Smooth muscle cell of the brain vasculature (primary cell): ENCODE results near the gene WWC2.

Experiments
- DNase-seq: peaks from one replicate; pipeline ENCODE4 v3.0.0-alpha.2; 2012; ENCODE audit warnings: low read depth, low spot score

Gene WWC2

DNA sequence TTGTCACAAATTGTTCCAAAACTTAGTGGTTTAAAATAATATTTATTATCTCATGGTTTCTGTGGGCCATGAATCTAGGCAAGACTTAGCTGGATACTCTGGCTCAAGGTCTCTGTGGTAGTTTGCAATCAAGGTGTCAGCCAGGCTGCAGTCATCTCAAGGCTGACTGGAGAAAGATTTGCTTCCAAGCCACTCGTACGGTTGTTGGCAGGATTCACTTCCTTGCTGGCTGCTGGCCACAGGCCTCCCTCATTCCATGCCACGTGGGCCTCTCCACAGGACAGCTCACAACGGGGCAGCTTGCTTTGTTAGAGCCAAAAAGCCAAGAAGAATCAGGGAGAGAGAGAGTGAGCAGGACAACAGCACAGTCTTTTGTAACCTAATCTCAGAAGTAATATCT is 101.4 kb downstream of the WWC2 start:
- DNase-seq = peak; percentile 93

DNA sequence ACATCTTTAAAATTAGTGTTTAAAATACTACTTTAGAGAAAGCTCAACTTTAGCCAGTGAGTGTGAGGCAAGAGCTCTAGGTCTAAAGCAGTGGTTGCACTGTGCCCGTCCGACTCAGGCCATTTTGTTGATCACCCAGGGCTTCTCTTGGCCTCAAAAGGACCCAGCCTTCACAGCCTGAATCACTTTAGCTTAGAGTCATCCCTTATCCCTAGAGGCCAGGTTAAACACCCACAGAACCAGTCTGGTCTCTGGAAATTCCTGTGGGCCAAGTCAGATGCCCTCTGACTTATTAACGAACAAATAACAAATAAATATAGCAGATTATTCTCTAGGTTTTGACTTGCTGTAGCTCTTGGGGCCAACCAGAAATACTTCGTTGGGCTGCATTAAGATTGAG is 102.3 kb downstream of the WWC2 start:
- peak; percentile 28 for DNase-seq

DNA sequence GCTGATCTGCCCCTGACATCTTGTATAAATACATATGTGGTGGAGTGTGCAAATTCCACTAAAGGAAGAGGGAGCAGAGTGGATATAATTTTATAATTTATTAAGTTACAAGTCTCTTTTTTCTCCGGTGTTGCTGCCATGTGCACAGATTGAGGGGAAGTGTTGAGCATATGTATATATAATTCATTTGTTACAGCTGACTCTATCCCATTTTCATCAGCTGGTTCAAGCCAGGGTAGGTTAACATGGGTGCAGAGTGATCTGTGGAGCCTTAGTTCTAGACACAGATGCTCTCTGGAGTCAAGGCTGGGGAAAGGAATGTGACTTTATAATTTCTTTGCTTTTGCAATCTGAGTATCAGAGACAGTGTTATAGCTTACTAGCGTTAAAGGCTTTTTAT is 103.5 kb downstream of the WWC2 start:
- DNase-seq = no peak

DNA sequence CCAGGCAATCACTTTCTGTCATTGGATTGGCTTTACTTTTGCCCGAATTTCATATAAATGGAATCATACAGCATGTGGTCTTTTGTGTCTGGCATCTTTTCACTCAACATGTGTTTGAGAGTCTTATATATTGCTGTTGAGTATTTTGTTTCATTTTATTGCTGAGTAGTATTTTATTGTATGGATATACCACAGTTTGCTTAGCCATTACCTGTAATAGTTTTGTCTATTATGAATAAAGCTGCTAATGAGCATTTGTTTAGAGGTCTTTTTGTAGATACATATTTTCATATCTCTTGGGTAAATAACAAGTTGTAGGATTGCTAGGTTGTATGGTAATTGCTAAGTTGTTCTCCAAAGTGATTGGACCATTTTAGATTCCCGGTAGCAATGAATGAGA is 105.7 kb downstream of the WWC2 start:
- DNase-seq = no peak

DNA sequence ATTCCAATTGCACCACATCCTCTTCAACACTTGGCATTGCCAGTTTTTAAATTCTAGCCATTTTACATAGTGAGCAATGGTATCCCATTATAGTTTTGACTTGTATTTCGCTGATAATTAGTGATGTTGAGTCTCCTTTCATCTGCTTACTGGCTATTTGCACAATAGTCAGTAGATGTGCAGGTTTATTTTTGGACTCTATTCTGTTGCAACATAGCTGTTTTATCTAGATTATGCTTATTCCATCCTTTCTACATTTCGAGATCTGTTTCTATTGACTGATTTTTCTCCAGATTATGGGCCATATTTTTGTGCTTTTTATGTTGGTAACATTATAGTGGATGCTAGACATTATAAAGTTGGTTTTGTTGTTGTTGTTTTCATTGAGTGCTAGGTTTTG is 106.1 kb downstream of the WWC2 start:
- no peak for DNase-seq

DNA sequence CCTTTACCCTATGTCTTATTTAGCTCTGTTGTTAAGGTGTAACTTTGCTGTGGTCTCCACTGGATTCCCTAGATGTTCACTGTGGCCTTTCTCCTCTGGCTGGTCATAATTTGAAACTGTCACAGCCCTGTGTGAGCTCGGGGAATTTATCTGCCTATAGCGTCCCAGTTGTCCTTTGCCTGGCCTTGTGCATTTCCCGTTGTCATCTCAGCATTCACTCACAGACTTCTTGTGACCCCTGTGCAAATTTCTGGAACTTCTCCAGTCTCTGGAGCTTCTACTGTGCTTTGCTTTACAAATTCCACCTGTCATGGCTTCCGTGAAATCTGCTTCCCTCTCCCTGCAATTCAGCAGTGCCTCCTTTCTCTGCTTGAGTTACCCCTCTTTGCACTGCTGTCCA is 106.7 kb downstream of the WWC2 start:
- DNase-seq = no peak

DNA sequence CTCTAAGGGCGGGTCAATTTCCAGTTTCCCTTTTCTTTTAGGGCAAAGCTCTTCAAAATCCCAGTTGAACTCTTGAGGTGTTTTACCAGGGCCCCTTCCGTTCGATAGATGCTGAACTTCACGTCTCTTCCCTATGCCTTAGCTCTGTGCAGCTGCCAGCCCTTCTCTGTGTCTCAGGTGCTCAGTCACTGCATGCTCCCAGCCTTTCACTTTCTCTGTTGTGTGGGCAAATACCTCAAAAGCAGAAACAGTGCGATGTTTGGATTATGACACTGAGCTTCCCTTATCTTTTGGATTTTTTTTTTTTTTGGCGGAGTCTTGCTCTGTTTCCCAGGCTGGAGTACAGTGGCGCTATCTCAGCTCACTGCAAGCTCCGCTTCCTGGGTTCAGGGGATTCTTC is 112.5 kb downstream of the WWC2 start:
- no peak for DNase-seq

DNA sequence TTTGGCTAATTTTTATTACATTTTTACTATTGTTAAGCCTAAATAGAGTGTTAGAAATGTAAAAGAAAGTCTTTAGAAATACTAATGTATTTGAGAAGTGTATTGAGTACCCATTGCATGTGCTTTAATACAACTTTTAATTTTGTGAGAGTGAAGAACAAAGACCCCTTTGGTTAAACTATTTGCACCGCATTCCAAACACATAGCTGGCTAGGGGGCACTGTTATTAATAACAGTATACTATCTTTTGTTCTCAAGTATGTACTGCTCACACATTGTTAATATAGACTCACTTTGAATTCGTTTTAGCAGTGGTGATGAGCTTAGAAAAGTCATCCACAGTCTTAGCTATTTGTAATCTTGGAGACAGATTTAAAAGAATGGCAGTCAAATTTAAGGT is 114.9 kb downstream of the WWC2 start:
- DNase-seq = no peak

DNA sequence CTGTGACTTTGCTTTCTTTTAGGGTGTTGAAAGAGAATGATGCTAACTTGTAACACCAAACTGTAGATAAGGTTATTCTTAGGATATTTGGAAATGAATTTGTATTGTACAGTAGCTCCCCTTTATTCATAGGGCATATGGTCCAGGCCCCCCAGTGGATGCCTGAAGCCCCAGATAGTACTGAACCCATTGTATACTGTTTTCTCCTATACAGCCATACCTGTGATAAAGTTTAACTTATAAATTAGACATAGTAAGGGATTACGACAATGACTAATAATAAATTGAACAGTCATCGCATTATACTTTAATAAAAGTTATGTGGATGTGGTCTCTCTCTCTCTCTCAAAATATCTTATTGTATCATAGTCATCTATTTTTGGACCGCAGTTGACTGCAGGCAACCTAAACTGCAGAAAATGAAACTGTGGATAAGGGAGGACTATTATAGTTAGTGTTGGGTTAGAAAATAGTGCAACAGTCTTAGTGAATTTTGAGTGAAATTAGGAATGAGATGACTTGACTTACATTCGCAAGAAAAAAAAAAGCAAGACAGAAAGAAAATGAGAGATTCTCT is 115.9 kb downstream of the WWC2 start:
- no peak for DNase-seq

DNA sequence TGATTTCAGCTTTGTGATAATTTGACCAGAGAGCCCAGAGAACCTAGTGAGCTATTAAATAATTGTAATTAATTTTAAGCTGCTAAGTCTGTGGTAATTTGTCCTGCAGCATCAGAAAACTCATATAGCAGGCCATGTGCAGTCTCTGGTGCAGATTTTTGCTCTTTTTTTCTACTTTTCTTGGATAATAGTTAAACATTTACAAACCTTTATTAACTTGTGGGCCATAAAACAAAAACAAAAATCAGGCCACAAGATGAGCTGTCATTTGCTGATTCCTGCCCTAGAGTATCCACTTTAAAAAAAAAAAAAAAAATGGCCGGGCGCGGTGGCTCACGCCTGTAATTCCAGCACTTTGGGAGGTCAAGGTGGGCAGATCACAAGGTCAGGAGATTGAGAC is 121.2 kb downstream of the WWC2 start:
- DNase-seq = no peak

DNA sequence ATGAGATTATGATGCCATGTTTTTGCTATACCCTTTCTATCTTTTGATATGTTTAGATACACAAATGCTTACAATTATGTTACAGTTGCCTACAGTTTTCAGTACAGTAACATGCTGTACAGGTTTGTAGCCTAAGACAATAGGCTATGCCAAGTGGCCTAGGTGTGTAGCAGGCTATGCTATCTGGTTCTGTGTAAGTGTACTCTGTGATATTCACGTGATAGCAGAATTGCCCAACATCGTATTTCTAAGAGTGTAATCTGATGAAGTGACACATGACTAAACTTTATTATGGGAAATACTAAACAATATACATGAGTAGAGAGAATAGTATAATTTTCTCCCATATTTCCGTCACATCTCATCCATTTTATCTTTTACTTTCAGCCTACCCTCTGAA is 124.0 kb downstream of the WWC2 start:
- no peak for DNase-seq

DNA sequence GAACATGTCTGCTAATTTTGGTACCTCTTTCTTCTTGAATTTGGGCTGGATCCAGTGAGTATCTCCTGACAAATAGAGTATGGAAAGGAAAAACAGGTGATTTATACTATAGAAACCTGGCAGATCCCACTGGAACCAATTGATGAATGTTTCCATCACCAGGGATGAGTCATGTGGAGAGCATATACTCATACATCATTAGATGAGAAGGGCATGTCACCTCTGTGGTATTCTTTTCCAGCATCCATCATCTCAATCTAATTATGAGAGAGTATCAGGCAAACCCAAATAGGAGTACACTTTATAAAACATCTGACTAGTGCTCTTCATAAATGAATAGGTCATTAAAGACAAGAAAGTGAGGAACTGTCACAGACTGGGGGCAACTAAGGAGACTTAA is 130.3 kb downstream of the WWC2 start:
- no peak for DNase-seq

DNA sequence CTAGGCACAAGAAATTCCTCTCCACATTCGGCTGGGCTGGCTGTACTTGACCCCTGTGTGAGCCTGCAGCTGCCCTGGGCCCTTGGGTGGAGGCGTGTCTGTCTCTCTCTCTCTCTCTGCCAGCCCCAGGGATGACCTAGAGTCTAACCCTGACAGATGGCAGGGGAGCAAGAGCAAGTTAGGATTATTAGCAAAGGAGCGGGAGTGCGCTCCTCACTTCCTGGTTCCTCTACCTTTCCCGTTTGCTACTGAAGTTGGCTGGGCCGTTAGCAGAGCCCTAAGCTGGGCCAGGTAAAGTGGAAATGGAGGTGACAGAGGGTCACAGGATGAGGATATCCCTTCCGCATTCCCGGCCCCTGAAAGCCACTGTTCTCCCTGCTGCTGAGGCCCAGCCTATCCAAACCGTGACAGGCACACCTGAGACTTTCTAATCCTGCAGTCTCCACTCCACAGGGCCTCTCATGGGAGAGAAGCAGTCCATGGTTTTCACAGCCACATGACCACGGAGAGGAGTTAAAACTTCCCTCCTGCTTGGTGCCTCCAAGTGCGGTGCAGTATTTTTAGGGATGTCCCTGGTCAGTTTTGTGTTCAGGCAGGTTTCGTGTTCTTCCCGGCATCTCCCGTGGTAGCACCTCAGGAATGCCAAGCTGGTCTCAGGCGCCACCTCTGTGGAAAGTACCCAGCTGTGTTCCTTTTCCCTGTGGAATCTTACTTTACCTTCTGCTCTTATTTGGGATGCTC is 141.7 kb downstream of the WWC2 start:
- no peak for DNase-seq

DNA sequence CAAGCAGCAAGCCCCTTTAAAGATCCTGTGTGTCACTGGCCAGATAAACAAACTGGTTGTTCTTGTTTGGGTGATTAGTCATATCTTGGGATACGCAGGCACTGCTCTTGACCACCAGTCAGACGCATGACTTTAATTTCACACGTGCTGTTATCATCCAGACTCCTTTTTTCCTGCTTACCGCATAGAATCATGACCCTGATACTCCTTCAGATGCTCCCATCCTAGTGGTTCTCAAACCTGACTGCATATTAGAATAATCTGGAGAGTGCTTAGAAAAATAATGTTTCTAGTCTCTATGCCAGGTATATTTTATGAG is 142.2 kb downstream of the WWC2 start:
- DNase-seq = peak; percentile 24

DNA sequence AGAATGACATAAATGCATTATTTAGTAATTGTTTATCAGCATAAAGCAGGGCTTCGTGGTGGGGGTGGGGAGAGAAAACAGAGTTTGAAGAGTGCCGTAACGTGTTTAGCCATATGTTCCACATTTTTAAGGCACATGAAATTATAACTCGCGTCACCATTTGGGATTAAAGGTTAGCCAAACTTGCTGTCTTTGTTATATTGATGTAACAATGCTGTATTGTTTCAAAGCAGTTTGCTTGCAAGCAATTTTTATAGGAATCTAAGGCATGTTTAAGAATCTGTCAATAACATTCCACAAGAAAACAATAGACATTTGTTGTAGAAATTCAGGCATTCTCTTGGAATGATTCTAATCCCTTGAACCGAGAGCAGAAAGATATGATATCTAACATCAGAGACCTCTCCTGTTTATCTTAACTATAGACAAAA is 142.7 kb downstream of the WWC2 start:
- no peak for DNase-seq

DNA sequence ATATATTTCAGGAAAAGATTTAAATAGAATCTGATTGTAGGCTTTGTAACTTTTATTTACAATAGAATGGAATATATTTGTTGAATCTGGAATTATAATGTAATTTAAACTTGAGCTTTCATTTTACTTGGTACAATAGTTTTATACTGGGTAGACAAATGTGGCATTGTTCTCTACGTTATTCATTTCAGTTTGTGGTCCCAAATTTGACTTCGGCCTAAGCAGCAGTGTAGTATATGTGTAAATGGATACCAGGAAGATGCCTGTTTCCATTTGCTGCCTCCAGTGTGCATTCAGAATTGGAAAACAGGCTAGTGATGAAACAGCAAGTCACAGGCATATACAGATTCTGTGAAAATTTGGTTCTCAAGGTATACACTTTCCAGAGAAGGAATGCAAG is 143.2 kb downstream of the WWC2 start:
- no peak for DNase-seq

DNA sequence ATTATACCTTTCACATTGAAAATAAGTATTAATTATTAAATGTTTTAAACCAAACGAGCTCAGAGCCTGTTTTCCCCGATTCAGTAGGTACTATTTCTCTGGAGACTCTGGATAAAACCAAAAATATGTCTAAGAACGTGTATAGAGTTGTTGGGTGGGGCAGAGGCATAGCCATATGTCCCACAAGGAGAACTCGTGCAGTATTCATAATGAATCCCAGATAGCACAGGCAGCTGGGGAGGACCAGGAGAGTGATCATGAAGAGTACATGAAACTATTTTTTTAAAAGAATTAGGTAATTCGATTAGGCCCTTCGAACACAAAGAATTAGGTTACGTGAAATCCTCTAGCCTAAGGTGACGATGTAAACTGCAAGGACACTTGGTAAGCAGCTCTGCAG is 145.0 kb downstream of the WWC2 start:
- DNase-seq = no peak

DNA sequence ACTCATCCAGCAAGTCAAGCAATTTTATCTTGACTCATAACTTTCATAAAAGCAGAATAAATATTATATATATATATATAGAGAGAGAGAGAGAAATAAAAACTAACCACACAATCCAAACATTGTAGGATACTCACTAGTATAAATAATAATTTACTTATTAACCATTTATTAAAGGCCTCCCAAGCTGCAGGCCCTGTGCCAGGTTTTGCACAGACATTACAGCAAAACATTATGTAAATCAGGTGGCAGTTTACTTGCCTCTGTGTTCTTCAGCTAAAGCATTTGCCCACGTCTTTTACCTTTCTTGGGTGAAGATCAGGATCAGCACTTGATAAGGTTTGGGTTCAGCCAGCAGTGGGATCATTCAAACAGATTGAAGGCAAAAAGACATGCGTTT is 145.4 kb downstream of the WWC2 start:
- DNase-seq = no peak

DNA sequence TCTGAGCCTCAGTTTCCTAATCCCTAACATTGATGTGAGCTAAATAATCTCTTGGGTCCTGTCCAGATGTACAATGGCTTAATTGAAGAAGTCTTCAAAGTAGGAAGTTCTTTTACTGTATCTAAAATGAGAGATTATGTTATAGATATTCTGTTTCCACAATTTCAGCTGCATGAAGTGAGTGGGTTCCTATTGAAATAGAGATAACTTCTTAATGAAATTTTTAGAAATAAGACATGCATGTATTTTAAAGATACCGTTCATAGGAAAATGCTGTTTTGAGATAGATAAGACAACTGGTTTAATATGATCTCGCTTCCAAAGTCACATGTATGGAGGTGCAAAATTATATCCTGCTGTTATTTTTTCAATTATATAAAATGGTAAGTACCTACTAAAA is 149.1 kb downstream of the WWC2 start:
- no peak for DNase-seq

DNA sequence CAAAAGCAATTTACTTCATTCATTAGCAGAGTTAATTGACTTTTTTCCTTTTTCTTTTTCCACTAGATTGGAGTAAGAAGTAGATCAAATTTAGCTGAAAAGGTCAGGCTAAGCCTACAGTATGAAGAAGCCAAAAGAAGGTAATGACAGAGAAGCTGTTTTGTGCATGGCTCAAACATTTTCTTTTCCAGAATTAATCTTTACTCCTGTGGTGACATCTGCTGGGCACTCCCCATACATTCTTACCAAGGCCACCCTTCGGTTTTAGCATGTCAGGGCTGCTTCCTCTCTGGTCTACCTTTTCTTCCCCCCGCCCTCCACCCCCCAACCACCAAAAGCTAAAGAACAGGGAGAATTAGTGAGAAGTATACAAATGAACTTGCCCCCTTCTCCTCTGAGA is 150.8 kb downstream of the WWC2 start:
- no peak for DNase-seq

DNA sequence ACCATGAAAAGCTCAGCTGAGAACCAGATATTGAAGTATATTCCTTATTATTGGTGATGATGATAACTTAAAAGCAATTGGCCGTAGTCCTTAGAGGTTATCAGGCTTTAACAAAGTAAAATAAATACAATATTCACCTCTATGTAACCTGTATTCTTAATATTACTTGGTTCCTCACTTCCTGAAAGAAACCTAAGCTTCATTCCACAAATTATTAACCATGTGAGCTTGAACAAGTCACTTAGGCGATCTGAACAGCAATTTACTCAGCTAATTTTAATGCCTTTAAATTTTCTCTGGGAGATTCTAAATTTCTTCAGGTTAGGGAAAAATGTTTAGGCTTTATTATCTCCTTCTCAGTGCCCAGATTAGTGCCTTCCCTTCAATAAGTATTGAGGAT is 151.8 kb downstream of the WWC2 start:
- DNase-seq = no peak

DNA sequence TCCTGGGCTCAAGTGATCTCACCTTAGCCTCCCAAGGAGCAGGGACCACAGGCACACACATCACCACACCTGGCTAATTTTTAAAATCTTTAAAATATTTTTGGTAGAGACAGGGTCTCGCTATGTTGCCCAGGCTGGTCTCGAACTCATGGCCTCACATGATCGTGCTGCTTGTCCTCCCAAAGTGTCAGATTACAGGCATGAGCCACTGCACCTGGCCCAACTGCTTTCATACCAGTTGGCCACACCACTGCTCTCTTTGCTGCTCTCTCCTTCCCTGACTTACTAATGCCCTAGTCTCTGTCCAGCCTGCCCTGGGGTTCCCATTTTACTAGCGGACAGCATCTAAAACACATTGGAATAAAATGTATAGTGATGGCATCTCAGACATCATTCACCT is 153.9 kb downstream of the WWC2 start:
- no peak for DNase-seq

DNA sequence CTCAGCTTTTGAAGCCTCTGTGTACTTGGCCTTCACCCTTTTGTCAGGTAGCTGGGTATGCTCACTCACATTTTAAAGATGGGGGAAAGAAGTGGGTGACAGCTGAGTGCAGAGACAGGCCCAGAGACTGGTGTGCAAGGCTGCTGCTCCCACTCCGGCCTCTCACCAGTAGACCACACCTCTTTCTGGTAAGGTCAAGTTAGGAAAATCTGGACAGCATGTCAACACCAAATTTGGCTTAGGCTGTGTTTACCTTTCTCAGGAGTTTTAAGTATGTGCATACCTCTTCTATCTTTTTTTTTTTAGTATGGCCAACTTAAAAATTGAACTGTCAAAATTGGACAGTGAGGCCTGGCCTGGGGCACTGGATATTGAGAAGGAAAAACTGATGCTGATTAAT is 154.4 kb downstream of the WWC2 start:
- no peak for DNase-seq

DNA sequence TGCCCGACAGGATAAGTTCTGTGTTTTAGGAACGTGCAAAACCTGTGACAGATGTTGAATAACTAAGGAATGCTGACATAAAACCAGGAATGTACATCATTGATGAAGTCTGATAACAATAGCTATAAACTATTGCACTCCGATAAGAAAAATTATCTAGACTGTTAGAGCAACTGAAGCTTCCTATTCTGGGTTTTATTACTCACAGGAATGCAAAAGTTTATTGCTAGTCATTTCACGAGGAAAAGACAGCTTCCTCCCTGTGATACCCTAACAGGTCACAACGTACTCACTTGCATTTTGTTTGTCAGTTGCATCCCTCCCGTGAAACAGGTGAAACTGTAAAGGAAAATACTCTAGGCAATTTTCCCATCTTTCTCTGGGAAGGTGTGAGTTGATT is 155.1 kb downstream of the WWC2 start:
- DNase-seq = no peak
